HG02642 (cell line): ENCODE data around the gene ANKRD11.
"Not testable (repeated sequence)": the region's sequence is repeated elsewhere in the genome, so short reads cannot be mapped to it uniquely, and the experiment has no call there.

Experiments used
- ATAC-seq: cut with Tn5 transposase; IDR thresholded peaks from one replicate; pipeline ENCODE4 v1.9.1; 2021; ENCODE audit warnings: mild to moderate bottlenecking; ENCODE audit not compliant: unreplicated experiment, poor library complexity

ANKRD11 gene

DNA sequence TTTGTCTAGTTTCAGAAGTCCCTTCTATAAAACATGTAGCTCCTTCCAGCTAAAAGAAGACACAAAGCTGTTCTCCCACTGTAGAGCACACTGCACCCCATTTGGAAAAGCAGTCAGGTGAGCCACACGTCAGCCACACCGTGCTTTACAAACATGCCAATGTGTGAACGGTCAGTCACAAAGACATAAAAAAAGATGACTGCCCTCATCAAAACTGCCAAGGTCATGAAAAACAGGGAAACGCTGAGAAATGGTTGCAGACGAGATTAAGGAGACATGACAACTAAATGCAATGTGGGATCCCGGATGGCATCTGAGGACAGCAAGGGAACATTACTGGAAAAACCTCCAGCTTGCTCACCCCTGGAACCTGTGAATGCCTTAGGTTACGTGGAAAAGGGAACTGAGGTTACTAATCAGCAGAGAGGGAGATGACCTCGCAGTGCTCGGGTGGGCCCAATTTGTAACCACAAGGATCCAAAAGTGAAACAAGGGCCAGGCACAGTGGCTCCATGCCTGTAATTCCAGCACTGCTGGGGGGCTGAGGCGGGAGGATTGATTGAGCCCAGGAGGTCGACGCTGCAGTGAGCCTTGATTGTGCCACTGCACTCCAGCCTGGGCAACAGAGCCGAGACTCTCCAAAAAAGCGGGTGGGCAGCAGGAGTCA is 8.1 kb downstream of the ANKRD11 start:
- no peak for ATAC-seq

DNA sequence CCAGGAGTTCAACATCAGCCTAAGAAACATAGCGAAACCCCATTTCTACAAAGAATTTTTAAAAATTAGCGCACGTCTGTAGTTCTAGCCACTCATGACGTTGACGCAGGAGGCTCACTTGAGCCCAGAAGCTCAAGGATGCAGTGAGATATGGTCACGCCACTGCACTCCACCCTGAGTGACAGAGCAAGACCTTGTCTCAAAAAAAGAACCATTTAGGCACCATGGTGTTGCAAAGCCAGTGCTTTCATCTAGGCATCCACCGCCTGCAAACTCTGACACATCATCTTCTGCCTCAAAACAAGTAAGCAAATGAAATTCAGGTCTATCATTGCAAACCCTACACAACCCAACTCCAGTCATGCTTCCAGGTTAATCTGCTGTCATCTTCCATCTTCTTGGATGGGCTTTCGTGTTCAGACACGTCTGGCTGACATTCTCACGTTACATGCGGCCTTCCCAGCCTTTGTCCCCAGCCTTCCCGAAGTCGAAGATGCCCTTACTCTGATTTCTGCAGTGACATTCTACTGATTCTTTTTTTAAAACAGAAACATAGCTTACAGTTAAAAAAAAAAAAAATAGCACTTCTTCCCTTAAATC is 8.9 kb downstream of the ANKRD11 start:
- ATAC-seq = no peak

DNA sequence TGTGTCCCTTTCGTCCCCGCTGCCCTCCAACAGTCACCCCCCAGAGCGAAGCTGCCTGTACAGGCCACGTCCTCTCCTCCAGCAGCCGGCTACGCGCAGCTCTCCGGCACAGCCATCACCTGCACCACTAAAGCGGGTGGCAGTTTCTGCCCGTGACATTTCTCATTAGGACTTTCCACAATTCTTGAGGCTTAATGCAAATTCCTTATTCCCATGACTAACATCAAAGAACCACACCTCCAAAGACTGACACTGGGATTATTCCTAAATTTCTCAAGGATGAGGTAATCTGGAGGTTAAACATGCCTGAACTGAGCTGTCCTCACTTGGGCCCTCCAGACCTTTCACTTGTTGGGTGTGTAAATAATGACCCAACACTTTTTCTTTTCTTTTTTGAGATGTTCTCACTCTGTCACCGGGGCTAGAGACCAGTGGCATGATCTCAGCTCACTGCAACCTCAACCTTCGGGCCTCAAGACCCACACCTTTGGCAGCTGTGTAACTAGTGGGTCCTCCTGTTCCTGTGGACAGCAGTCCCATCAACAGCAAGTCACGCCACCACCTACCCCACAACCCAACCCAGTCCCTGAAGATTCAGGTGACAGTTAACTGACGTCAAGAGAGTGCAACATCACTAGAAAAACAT is 11.7 kb downstream of the ANKRD11 start:
- ATAC-seq = no peak

- ATAC-seq = peak; percentile 68
Measured at GRCh38 chr16:89476811-89477261, 13.5 kb downstream of the ANKRD11 start.

DNA sequence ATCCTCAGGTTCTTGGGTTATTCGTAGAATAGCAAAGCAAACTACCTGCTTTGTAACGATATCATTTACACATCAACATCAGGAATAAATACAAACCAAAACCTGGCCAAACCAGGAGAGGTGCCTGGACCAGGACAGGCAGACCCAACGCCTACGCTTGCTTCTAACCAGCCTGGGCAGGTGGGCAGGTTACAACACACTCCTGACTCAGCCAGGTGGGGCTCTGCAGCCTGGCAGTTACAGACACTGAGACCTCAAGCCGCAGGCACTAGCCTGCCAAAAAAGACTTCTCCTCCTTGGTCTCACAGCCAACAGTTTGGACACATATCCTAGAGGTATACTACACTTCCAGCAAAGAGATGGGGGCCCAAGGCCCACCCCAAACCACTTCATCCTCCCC is 14.0 kb downstream of the ANKRD11 start:
- ATAC-seq = peak; percentile 19

- no peak for ATAC-seq
Measured at GRCh38 chr16:89475144-89475543, 15.2 kb downstream of the ANKRD11 start.

GRCh38 chr16:89473791-89474414 is 16.5 kb downstream of the ANKRD11 start:
- no peak for ATAC-seq

DNA sequence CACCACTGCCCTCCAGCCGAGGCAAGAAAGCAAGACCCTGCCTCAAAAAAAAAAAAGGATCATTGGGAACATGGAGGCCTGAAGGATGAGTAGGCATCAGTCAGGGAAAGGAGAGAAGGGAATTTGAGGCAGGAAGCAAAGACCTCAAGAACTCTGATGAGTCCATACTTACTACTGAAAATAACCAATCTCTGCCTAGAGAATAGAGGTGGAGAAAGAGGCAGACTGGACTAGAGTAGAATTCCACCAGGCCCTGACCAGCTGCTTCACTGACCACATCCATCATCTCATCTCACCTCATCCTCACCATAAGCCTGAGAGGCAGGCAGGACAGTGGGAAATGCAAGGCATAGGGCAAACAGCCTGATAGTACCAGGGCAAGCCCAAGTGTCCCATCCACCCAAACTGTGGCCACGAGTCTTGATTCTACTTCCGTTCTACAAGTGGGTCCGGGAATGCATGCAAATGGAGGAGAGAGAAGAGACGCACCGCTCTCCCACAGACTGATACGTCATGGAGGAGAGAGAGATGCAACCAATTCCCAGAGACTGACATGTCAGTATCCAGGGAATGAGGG is 17.1 kb downstream of the ANKRD11 start:
- ATAC-seq = no peak

GRCh38 chr16:89472711-89473075 is 17.7 kb downstream of the ANKRD11 start:
- no peak for ATAC-seq

DNA sequence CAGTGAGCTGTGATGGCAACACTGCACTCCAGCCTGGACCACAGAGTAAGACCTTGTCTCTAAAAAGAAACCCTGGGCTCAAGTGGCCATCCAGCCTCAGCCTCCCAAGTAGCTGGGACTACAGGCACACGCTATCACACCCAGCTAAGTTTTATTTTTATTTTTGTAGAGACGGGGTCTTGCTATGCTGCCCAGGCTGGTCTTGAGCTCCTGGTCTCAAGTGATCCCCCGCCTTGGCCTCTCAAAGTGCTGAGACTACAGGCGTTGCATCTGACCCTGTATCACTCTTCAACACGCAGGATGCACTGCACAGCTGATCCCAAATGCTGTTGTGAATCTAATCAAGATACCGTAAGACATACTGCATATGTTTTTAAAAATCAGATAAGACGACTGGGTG is 23.0 kb downstream of the ANKRD11 start:
- ATAC-seq = no peak

DNA sequence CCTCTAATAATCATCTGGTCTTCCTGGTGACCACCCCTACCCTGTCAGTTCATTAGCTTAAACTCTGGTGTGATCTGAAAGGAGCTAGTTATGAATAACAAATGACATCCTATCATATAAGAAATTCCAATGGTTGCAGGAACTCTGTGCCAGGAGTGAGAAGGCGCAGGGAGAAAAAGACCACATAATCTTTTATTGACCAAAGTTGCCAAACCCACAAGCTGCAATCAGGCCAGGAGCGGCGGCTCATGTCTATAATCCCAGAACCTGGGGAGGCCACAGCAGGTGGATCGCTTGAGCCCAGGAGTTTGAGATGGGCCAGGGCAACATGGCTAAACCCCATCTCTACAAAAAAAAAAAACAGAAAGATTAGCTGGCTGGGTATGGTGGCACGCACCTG is 23.4 kb downstream of the ANKRD11 start:
- ATAC-seq = no peak

GRCh38 chr16:89463312-89463711 is 27.0 kb downstream of the ANKRD11 start:
- ATAC-seq = not testable (repeated sequence)

- not testable (repeated sequence) for ATAC-seq
Measured at GRCh38 chr16:89462639-89463038, 27.7 kb downstream of the ANKRD11 start.

- ATAC-seq = not testable (repeated sequence)
Measured at GRCh38 chr16:89461890-89462289, 28.5 kb downstream of the ANKRD11 start.

GRCh38 chr16:89460556-89460955 is 29.8 kb downstream of the ANKRD11 start:
- no peak for ATAC-seq

DNA sequence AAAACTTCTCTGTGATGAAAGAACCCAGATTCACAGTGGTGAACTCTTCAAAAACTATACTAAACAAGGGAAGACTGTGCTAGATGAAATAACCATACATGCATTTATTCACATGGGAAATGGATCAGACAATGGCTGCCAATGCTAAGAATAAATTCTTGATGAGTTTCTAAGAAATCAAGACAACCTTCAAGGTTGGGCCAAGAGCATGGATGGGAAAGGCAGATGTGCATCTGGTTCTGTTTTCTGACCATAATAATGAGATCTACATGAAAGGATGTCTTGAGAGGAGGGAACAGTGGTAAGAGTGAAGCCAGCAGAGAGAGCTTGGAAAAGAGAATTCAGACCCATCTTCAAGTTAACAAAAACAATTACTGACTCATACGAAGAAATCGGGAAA is 31.4 kb downstream of the ANKRD11 start:
- no peak for ATAC-seq

GRCh38 chr16:89458551-89458950 is 31.8 kb downstream of the ANKRD11 start:
- no peak for ATAC-seq

DNA sequence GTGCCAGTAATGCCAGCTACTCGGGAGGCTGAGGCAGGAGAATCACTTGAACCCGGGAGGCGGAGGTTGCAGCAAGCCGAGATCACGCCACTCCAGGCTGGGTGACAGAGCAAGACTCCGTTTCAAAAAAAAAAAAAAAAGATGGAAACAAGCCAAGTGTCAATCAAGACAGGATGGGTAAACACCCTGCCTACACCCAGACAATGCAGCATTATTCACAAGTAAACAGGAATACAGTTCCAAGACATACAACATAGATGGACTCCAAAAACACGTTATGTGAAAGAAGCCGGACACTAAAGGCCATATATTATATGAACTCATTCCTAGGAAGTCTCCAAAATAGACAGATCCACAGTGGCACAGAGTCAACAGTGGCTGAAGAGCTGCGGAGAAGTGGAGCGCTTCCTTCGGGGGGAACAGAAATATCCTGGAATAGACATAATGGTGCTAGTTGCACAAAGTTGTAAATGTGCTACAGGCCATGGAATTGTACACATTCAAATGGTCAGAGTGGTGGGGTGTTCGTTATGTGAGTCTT is 33.9 kb downstream of the ANKRD11 start:
- no peak for ATAC-seq

DNA sequence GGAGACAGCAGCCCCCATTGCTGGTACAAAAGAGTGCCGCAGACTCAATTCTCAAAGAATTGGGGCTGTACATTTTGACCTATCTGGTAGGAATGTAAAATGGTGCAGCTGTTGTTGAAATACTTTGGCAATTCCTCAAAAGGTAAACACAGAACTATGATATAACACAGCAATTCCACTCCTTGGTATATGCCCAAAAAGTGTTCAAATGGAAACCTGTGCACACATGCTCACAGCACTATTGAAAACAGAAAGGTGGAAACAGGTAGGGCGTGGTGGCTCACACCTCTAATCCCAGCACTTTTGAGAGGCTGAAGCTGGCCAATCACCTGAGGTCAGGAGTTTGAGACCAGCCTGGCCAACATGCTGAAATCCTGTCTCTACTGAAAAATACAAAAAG is 34.7 kb downstream of the ANKRD11 start:
- no peak for ATAC-seq

GRCh38 chr16:89455178-89455577 is 35.2 kb downstream of the ANKRD11 start:
- no peak for ATAC-seq
